ENCODE measurements around the gene INPPL1.
"Not testable (repeated sequence)": the region's sequence is repeated elsewhere in the genome, so short reads cannot be mapped to it uniquely, and the experiment has no call there.

Gene INPPL1, protein sequence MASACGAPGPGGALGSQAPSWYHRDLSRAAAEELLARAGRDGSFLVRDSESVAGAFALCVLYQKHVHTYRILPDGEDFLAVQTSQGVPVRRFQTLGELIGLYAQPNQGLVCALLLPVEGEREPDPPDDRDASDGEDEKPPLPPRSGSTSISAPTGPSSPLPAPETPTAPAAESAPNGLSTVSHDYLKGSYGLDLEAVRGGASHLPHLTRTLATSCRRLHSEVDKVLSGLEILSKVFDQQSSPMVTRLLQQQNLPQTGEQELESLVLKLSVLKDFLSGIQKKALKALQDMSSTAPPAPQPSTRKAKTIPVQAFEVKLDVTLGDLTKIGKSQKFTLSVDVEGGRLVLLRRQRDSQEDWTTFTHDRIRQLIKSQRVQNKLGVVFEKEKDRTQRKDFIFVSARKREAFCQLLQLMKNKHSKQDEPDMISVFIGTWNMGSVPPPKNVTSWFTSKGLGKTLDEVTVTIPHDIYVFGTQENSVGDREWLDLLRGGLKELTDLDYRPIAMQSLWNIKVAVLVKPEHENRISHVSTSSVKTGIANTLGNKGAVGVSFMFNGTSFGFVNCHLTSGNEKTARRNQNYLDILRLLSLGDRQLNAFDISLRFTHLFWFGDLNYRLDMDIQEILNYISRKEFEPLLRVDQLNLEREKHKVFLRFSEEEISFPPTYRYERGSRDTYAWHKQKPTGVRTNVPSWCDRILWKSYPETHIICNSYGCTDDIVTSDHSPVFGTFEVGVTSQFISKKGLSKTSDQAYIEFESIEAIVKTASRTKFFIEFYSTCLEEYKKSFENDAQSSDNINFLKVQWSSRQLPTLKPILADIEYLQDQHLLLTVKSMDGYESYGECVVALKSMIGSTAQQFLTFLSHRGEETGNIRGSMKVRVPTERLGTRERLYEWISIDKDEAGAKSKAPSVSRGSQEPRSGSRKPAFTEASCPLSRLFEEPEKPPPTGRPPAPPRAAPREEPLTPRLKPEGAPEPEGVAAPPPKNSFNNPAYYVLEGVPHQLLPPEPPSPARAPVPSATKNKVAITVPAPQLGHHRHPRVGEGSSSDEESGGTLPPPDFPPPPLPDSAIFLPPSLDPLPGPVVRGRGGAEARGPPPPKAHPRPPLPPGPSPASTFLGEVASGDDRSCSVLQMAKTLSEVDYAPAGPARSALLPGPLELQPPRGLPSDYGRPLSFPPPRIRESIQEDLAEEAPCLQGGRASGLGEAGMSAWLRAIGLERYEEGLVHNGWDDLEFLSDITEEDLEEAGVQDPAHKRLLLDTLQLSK

DNA sequence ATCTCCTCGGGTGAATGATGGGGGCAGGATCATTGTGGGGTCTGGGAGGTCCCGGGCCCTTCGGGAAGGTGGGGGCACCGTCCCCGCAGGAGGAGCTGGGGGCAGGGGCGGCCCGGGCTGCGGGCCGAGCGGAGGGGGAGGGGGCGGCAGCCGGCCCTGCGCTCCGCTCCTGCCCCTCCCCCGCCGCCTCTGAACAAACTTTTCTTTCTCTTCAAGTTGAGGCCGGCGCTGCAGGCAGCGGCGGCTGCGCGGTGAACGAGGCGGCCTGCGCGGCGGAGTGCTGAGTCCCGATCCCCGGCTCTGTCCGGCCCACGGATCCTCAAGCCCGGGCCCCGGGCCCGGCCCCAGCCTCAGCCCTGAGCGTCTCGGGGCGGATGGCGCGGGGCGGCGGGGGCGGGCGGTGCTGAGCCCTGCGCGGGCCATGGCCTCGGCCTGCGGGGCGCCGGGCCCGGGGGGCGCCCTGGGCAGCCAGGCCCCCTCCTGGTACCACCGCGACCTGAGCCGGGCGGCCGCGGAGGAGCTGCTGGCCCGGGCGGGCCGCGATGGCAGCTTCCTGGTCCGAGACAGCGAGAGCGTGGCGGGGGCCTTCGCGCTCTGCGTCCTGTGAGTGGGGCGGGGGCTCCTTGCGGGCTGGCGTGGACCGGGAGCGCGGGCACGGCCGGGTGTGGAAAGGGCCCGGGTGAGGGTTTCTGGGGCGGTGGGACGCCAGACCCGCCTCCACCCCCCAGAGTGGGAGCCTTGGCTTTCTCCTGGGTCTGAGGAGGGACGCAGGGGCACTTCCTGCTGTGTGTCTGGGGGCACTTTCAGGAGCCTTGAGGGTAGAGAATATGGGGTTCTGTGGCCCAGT, at the start of gene INPPL1:
Gene INPPL1 (plus strand): TSS at position 204 of the 847 bp plus-strand sequence. CDS start 218 bp downstream, at position 422.
- no peak for DNase-seq (ENCODE audit: low read depth in 1 of 2, low spot score in 1 of 2)

DNA sequence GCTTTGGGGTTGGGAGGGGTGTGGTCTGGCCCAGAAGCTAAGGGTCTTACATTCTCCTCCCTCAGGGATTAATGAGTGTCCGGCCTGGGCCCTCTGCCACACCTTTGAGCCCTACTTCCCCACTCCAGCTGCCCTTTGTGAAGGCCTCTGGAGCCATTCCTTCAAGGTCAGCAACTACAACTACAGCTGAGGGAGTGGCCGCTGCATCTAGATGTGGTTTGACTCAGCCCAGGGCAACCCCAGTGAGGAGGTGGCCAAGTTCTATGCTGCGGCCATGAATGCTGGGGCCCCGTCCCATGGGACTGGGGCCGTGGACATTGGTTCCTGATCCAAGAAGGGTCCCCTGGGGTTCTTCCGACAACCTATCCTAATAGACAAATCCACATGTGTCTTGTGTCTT, 46.9 kb upstream of the INPPL1 start:
- DNase-seq (ENCODE audit: low read depth in 1 of 2, low spot score in 1 of 2), result no peak

DNA sequence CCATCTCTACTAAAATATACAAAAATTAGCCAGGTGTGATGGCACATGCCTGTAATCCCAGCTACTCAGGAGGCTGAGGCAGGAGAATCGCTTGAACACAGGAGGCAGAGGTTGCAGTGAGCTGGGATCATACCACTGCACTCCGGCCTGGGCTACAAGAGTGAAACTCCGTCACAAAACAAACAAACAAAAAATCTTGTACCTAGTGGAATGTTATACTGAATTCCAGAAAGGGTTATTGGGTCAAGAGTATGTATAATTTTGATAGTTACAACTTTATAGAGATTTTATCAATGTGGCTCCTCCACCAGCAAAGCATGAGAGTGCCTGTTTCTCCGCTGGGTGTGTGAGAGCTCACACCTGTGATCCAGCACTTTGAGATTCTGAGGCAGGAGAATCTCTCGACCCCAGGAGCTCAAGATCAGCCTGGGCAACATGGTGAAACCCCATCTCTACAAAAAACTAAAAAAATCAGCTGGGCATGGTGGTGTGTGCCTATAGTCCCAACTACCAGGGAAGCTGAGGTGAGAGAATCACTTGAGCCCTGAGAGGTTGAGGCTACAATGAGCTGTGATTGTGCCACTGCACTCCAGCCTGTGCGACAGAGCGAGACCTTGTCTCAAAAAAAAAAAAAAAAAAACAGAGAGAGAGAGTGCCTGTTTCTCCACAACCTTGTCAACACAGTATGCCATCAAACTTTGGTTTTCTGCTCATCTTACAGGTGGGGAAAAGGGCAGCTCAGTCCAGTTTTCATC, 45.3 kb upstream of the INPPL1 start:
- DNase-seq (ENCODE audit: low read depth in 1 of 2, low spot score in 1 of 2), result no peak

DNA sequence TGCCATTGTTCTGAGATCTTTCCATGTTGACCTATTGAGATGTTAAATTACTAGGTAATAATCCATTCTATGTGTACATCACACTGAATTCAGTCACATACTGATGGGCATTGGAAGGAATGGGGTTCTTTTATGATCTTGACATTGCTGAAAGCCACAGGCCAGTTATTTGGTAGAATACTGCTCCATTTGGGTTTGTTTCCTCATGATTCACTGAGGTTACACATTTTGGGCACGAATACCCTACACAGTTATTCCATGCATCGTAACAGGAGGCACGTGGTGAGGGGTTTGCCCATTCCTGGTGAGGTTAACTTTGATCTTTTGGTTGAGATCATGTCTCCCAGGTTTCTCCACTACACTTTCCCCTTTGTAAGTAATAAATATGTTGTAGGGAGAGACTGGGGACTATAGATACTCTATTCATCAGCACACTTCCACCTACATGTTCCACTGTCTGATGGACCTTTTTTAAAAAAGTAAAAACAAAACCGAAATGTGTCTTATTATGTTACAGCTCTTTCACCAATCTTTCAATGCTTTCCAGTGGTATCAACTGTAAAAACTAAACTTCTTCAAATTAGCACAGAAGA, 44.7 kb upstream of the INPPL1 start:
- no peak for DNase-seq (ENCODE audit: low read depth in 1 of 2, low spot score in 1 of 2)

DNA sequence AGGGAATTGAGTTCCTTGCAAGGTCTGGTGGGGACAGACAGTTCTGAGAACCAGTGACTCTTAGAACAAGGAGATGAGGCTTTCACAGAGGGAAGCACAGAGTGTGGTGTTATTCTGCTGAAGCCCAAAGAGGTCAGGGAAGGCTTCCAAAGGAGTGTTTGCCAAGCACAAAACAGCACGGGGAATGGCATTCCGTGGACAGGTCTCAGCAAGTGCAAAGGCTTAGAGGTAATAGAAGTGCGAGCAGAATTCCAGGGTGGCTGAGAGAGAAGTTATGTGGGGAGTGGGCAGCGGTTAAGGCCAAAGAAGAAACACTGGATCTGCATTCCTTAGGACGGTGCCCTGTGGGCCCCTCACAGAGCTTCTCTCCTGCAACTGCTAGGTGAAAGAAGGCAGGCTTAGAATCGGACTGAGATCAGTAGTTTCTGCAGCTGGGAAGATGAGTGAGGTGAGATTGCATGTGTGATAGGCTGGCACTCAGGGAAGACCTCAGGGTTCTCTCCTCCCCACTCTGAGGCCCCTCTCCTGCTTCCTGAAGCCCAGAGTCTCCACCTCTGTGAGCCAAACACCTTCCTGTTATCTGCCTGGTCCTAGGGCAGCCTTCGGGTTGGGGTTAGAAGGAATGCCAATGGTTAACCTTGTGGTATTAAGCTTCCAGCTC, 43.5 kb upstream of the INPPL1 start:
- DNase-seq (ENCODE audit: low read depth in 1 of 2, low spot score in 1 of 2), result not testable (repeated sequence)

DNA sequence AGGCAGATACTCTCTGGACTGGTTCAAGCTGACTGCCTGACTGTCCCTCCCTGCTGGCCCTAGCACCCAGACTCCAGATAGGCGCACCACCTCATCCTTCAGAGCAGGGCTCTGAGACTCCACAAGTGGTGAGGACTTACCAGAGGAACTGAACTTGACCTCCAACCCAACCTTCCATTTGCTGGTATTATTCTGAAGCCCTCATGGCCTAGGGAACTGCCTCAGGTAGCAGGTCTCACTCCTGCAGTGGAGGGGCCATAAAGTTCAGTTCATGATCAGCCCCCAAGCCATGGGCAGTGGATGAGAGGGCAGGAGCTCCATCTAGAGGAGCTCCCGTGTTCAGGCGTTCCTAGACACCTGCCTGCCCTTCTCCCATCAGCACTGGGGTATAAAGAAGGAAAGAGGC, 43.0 kb upstream of the INPPL1 start:
- not testable (repeated sequence) for DNase-seq (ENCODE audit: low read depth in 1 of 2, low spot score in 1 of 2)

DNA sequence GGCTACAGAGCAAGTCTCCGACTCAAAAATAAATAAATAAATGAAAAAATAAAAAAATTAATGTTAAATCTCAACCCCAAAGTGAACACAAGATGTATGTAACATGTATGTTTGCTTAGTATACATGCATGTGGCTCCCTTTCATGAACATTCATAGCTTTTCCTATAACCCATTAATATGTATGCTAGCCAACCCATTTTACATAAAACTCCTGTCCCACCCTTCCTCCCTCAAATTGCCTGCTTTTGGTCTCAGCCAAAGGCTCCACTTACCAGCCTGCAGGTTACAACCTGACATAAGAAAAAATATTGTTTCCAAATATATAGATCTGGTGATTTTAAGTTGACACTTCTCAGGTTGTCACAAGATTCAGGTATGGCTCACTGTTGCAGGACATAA, 36.3 kb upstream of the INPPL1 start:
- no peak for DNase-seq (ENCODE audit: low read depth in 1 of 2, low spot score in 1 of 2)

DNA sequence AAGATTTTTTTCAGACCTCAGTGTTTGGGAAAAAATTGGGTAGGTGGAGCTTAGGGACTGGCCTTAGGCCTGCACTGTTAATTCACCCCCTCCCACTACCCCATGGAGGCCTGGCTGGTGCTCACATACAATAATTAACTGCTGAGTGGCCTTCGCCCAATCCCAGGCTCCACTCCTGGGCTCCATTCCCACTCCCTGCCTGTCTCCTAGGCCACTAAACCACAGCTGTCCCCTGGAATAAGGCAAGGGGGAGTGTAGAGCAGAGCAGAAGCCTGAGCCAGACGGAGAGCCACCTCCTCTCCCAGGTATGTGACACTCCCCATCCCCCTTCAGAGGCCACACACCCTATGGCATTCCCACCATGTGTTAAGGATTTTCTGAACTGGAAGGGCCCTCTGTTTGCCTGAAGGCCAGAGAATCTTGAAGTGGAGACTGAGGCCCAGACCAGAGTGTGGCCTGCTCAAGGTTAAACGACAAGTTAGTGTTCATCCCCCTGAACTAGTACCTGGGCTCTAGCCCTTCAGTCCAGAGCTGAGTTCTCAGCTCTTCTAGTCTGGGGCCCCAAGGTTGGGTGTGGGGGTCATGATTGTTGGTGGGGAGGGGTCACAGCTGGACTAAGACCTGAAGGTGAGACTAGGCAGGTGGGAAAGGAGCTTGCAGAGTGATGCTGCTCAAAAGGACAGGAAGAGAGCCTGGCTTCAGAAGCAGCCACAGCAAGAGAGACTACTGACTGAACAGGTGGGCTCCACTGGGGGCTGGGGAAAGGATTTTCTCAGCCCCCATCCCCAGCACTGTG, 34.9 kb upstream of the INPPL1 start:
- DNase-seq (ENCODE audit: low read depth in 1 of 2, low spot score in 1 of 2), result no peak

DNA sequence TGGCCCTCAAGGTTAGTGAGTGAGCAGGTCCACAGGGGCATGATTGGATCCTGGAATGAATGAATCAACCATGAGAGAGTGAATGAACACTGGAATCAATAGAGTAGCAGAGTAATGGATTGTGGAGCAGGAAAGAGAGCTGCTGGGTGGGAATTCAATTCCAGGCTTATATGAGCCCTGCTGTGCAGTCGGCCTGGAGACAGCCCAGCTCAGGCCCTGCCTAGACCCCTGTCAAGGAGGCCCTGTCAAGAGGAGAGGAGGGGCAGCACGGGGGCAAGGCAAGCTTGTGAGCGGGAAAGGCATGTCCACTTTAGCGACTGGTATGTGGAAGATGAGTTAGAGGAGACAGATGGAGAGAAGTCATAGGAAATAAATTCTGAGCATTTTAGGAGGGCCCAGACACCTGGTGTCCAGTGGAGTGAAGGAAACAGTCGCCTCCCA, 33.9 kb upstream of the INPPL1 start:
- no peak for DNase-seq (ENCODE audit: low read depth in 1 of 2, low spot score in 1 of 2)

DNA sequence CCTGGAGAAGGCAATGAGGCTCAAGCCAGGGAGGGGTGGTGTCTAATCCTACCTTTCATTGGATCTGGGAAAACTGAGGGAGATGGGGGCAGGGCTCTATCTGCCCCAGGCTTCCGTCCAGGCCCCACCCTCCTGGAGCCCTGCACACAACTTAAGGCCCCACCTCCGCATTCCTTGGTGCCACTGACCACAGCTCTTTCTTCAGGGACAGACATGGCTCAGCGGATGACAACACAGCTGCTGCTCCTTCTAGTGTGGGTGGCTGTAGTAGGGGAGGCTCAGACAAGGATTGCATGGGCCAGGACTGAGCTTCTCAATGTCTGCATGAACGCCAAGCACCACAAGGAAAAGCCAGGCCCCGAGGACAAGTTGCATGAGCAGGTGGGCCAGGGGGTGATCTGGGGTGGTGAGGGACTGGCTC, 32.6 kb upstream of the INPPL1 start, which contains the start of gene FOLR1:
Gene FOLR1 (plus strand): TSS at position 180 of the 421 bp plus-strand sequence. CDS start 34 bp downstream, at position 214.
- DNase-seq (ENCODE audit: low read depth in 1 of 2, low spot score in 1 of 2), result no peak

DNA sequence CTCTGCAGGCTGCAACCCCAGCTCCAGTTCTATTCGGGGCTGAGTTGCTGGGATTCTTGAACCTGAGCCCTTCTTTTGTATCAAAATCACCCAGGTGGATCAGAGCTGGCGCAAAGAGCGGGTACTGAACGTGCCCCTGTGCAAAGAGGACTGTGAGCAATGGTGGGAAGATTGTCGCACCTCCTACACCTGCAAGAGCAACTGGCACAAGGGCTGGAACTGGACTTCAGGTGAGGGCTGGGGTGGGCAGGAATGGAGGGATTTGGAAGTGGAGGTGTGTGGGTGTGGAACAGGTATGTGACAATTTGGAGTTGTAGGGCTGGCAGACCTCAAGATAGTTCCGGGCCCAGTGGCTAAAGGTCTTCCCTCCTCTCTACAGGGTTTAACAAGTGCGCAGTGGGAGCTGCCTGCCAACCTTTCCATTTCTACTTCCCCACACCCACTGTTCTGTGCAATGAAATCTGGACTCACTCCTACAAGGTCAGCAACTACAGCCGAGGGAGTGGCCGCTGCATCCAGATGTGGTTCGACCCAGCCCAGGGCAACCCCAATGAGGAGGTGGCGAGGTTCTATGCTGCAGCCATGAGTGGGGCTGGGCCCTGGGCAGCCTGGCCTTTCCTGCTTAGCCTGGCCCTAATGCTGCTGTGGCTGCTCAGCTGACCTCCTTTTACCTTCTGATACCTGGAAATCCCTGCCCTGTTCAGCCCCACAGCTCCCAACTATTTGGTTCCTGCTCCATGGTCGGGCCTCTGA, 28.9 kb upstream of the INPPL1 start:
- no peak for DNase-seq (ENCODE audit: low read depth in 1 of 2, low spot score in 1 of 2)

DNA sequence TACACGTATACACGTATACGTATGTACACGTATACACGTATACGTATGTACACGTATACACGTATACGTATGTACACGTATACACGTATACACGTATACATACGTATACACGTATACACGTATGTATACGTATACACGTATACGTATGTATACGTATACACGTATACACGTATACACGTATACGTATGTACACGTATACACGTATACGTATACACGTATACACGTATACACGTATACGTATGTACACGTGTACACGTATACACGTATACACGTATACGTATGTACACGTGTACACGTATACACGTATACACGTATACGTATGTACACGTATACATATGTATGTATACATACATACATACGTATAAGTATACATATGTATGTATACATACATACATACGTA, 23.1 kb upstream of the INPPL1 start:
- DNase-seq (ENCODE audit: low read depth in 1 of 2, low spot score in 1 of 2), result not testable (repeated sequence)

DNA sequence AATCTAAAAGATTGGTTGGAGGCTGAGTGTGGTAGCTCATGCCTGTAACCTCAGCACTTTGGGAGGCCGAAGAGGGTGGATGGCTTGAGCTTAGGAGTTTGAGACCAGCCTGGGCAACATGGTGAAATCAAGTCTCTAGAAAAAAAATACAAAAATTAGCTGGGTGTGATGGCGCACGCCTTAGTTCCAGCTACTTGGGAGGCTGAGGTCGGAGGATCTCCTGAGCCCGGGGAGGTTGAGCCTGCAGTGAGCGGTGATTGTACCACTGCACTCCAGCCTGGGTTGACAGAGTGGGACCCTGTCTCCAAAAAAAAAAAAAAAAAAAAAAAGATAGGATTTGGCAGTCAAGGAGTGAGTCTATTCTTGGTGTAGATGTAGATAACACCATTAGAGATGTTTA, 22.0 kb upstream of the INPPL1 start:
- DNase-seq (ENCODE audit: low read depth in 1 of 2, low spot score in 1 of 2), result no peak

DNA sequence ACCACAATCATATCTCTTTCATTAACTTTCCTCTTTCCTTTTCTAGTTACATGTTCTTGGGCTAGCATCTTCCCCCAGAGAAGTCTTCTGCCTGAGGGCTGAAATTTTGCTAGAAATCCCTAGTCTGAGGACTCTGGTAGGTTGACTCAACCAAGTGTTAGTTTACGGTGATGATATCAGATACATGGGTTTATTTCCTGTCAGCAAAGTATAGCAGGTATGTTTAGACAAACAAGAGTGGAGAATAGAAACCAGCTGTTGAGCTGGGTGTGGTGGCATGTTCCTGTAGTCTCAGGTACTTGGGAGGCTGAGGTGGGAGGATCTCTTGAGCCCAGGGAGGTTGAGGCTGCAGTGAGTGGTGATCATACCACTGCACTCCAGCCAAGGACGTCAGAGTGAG, 21.4 kb upstream of the INPPL1 start:
- DNase-seq (ENCODE audit: low read depth in 1 of 2, low spot score in 1 of 2), result no peak

DNA sequence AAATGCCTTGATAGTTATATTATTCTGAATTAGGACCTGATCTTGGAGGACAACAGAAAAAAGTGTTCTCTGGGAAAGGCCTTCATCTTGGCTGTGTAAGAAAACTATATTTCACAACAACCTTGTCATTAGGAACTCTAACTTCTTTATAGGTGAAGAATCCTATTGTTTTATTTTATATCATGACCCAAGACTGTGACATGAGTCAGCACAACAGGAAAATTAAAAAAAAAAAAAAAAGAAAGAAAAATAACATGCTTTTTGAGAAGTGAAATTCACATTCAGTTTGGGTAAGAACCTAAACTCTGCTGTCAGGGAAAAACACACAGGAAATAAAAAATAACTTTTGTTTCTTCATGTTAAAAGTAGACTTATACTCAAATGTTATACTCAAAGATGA, 19.7 kb upstream of the INPPL1 start:
- DNase-seq (ENCODE audit: low read depth in 1 of 2, low spot score in 1 of 2), result no peak

DNA sequence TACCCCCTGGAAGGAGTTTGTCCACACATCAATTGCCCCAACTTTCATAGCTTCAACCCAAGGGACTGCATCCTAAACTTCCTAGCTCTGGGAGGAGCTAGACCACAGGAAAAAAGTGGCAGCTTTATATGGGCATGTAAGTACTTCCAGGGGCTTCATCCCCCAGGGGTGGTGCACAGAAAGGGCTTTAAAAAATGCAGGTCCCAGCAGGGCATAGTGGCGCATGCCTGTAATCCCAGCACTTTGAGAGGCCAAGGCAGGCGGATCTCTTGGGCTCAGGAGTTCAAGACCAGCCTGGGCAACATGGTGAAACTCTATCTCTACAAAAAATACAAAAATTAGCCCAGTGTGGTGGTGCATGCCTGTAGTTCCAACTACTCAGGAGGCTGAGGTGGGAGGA, 17.8 kb upstream of the INPPL1 start:
- DNase-seq (ENCODE audit: low read depth in 1 of 2, low spot score in 1 of 2), result not testable (repeated sequence)

DNA sequence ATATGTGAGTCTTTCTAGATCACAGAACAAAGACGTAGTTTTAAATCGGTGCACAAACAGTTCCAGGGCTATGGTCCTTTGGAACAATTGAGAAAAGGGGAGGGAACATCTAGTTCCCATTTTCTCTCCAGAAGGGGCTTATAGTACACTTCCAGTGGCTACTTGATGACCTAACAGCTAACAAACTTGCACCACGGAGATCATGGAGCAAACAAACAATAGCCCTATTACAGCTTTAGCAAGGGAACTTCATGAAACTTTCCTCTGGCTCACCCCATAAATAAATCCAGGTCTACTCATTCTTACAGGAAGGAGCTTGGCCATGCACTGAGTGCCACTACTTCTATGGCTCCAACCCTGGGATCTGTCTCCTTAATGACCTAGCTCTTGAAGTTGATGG, 16.3 kb upstream of the INPPL1 start:
- DNase-seq (ENCODE audit: low read depth in 1 of 2, low spot score in 1 of 2), result no peak
